SK-N-SH (cell line): Measurements from ENCODE around the gene ETV1. TPM values are rescaled to one million over a fixed set of nuclear protein-coding genes. Genes with fewer than 3 reads are reported as not detected.

Experiments
- CTCF ChIA-PET: fragments of 300-600, 350-600 bp; formaldehyde crosslinking; extraction: SDS; loops from one replicate; lab custom pipeline; 2021; lab: Yijun Ruan, JAX
- POLR2A ChIA-PET: fragments of 350-600 bp; sonication (Branson Sonifier 250); formaldehyde crosslinking; extraction: SDS; loops from one replicate; lab custom pipeline; 2020; ENCODE audit warnings: antibody characterized with exemption, inconsistent platforms; lab: Yijun Ruan, JAX
- DNase-seq: peaks from one replicate; pipeline ENCODE4 v3.0.0; 2012
- H2AFZ ChIP-seq: fragments of 200-600 bp; sonication (generic); 2 replicates; pipeline ENCODE4 v1.8.1; 2016; ENCODE audit warnings: antibody characterized with exemption, mild to moderate bottlenecking, low read depth
- H3F3A ChIP-seq: fragments of 200-600 bp; sonication (generic); replicated peaks from 2 replicates; pipeline ENCODE3; 2016; ENCODE audit warnings: antibody characterized with exemption, mild to moderate bottlenecking; ENCODE audit not compliant: insufficient read depth
- H3K27ac ChIP-seq, 2 experiments: fragments of 200-500 bp in 1 of 2; fragments of 200-600 bp in 1 of 2; sonication (Bioruptor generic) in 1 of 2; sonication (generic), shearing (Covaris generic) in 1 of 2; 2 replicates each; pipeline versions ENCODE4 v1.5.1 to v1.6.1; 2014 to 2016; ENCODE audit warnings: low read depth in 2 of 2, inconsistent platforms in 1 of 2, low read length in 1 of 2, mild to moderate bottlenecking in 1 of 2, mixed read lengths in 1 of 2
- H3K27me3 ChIP-seq: fragments of 200-600 bp; sonication (generic), shearing (Covaris generic); 2 replicates; pipeline ENCODE4 v1.6.1; 2016; ENCODE audit warnings: mixed run types; ENCODE audit not compliant: insufficient read depth
- H3K36me3 ChIP-seq, 2 experiments: fragments of 200-500 bp in 1 of 2; fragments of 200-600 bp in 1 of 2; sonication (Bioruptor generic) in 1 of 2; sonication (generic) in 1 of 2; replicated peaks in 1 of 2; 2 replicates each; pipeline versions ENCODE3 to v1.5.1; 2014 to 2016; ENCODE audit warnings: low read length in 1 of 2, mild to moderate bottlenecking in 1 of 2; ENCODE audit not compliant: insufficient read depth in 2 of 2, control insufficient read depth in 1 of 2
- H3K4me1 ChIP-seq, 2 experiments: fragments of 200-500 bp in 1 of 2; fragments of 200-600 bp in 1 of 2; sonication (Bioruptor generic) in 1 of 2; sonication (generic), shearing (Covaris generic) in 1 of 2; 2 replicates each; pipeline versions ENCODE4 v1.5.1 to v1.6.1; 2014 to 2016; ENCODE audit warnings: low read depth in 1 of 2, low read length in 1 of 2, mixed run types in 1 of 2; ENCODE audit not compliant: insufficient read depth in 2 of 2, control insufficient read depth in 1 of 2
- H3K4me2 ChIP-seq: fragments of 200-600 bp; sonication (generic), shearing (Covaris generic); 2 replicates; pipeline ENCODE4 v1.6.1; 2017; ENCODE audit warnings: mixed run types
- H3K4me3 ChIP-seq, 2 experiments: fragments of 200-500 bp in 1 of 2; fragments of 200-600 bp in 1 of 2; sonication (Bioruptor generic) in 1 of 2; sonication (generic), shearing (Covaris generic) in 1 of 2; 2 replicates each; pipeline versions ENCODE4 v1.5.1 to v1.8.1; 2014 to 2016; ENCODE audit warnings: low read depth in 2 of 2, inconsistent platforms in 1 of 2, low read length in 1 of 2, mild to moderate bottlenecking in 1 of 2, mixed read lengths in 1 of 2, moderate library complexity in 1 of 2
- H3K79me2 ChIP-seq: fragments of 200-600 bp; sonication (generic); 2 replicates; pipeline ENCODE4 v1.8.1; 2017; ENCODE audit warnings: mild to moderate bottlenecking; ENCODE audit not compliant: insufficient read depth
- H3K9ac ChIP-seq: fragments of 200-600 bp; sonication (generic); 2 replicates; pipeline ENCODE4 v1.6.1; 2017; ENCODE audit warnings: mixed run types
- H3K9me2 ChIP-seq: fragments of 200-600 bp; sonication (generic); 2 replicates; pipeline ENCODE4 v1.6.1; 2017; ENCODE audit warnings: mixed run types
- H3K9me3 ChIP-seq: fragments of 200-600 bp; sonication (generic); 2 replicates; pipeline ENCODE4 v1.6.1; 2017; ENCODE audit warnings: mixed run types, mild to moderate bottlenecking, moderate library complexity
- H4K20me1 ChIP-seq: fragments of 200-600 bp; sonication (generic); 2 replicates; pipeline ENCODE4 v1.6.1; 2017; ENCODE audit warnings: mild to moderate bottlenecking, mixed run types; ENCODE audit not compliant: insufficient read depth
- CHD2 ChIP-seq: fragments of 150-350 bp; IDR thresholded peaks from 2 replicates; pipeline ENCODE4 v1.6.1; 2018; ENCODE audit warnings: low read length; ENCODE audit not compliant: partially characterized antibody
- FOXM1 ChIP-seq: IDR thresholded peaks from 2 replicates; pipeline ENCODE4 v1.4.0; 2012; ENCODE audit warnings: low read depth, mild to moderate bottlenecking
- GABPA ChIP-seq: IDR thresholded peaks from 2 replicates; pipeline ENCODE4 v1.4.0; 2012; ENCODE audit warnings: low read depth, mild to moderate bottlenecking
- GATA2 ChIP-seq: sonication (generic); formaldehyde crosslinking; IDR thresholded peaks from 2 replicates; pipeline ENCODE4 v1.5.0; 2020; ENCODE audit warnings: mild to moderate bottlenecking, missing genetic modification reagents
- IRF3 ChIP-seq: fragments of 150-350 bp; IDR thresholded peaks from 2 replicates; pipeline ENCODE4 v1.6.1; 2016; ENCODE audit warnings: mild to moderate bottlenecking, low read depth, low read length
- JUND ChIP-seq: IDR thresholded peaks from 2 replicates; pipeline ENCODE4 v1.4.0; 2012
- MEF2A ChIP-seq: IDR thresholded peaks from 2 replicates; pipeline ENCODE4 v1.4.0; 2012; ENCODE audit warnings: low read depth, borderline replicate concordance
- MXI1 ChIP-seq: IDR thresholded peaks from 2 replicates; pipeline ENCODE4 v1.6.1; 2012; ENCODE audit warnings: mild to moderate bottlenecking, low read depth, low read length, improper control_type of control experiment
- NFIC ChIP-seq: IDR thresholded peaks from 2 replicates; pipeline ENCODE4 v1.4.0; 2012; ENCODE audit warnings: borderline replicate concordance
- NRF1 ChIP-seq: IDR thresholded peaks from 2 replicates; pipeline ENCODE4 v1.6.1; 2012; ENCODE audit warnings: low read depth, mild to moderate bottlenecking, low read length
- POLR2AphosphoS5 ChIP-seq: IDR thresholded peaks from 2 replicates; pipeline ENCODE4 v1.6.1; 2012; ENCODE audit warnings: low read depth, low read length
- RAD21 ChIP-seq: IDR thresholded peaks from 2 replicates; pipeline ENCODE4 v1.6.1; 2012; ENCODE audit warnings: mild to moderate bottlenecking, low read length
- RCOR1 ChIP-seq: fragments of 150-350 bp; IDR thresholded peaks from 2 replicates; pipeline ENCODE4 v1.6.1; 2017; ENCODE audit warnings: antibody characterized with exemption, low read length
- RFX5 ChIP-seq: IDR thresholded peaks from 2 replicates; pipeline ENCODE4 v1.6.1; 2012; ENCODE audit warnings: mild to moderate bottlenecking, improper control_type of control experiment, low read length
- RXRA ChIP-seq: IDR thresholded peaks from 2 replicates; pipeline ENCODE4 v1.4.0; 2012; ENCODE audit warnings: low read depth, mild to moderate bottlenecking, borderline replicate concordance
- SIN3A ChIP-seq: IDR thresholded peaks from 2 replicates; pipeline ENCODE4 v1.6.1; 2012; ENCODE audit warnings: low read depth, mild to moderate bottlenecking, low read length, moderate library complexity, borderline replicate concordance
- SMC3 ChIP-seq: IDR thresholded peaks from 2 replicates; pipeline ENCODE4 v1.6.1; 2012; ENCODE audit warnings: low read depth, low read length, improper control_type of control experiment
- TAF1 ChIP-seq: IDR thresholded peaks from 2 replicates; pipeline ENCODE4 v1.6.1; 2012; ENCODE audit warnings: low read depth, mild to moderate bottlenecking, low read length, moderate library complexity, borderline replicate concordance
- TCF12 ChIP-seq: IDR thresholded peaks from 2 replicates; pipeline ENCODE4 v1.4.0; 2012
- TEAD4 ChIP-seq: IDR thresholded peaks from 2 replicates; pipeline ENCODE4 v1.4.0; 2012; ENCODE audit warnings: mild to moderate bottlenecking, borderline replicate concordance; ENCODE audit not compliant: insufficient read depth
- WGBS: methylation state at CpG from one replicate; pipeline ENCODE4 v1.1.6; 2017; ENCODE audit warnings: low lambda C conversion rate; 5-methylcytosine and 5-hydroxymethylcytosine counted together
- polyA plus RNA-seq, 3 experiments: library from polyadenylated mRNA; depleted of rRNA; stranded (reverse); fragments of >200 nt; gene quantifications; 2 replicates each; pipeline ENCODE4 v1.2.3, GENCODE V29; 2012
- TF ChIP-seq, protein P1 (sequence below): IDR thresholded peaks from 2 replicates; pipeline ENCODE4 v1.4.0; 2012; ENCODE audit warnings: low read depth, borderline replicate concordance
- TF ChIP-seq, protein P2 (sequence below): IDR thresholded peaks from 2 replicates; pipeline ENCODE4; 2012
- TF ChIP-seq, protein P3 (sequence below): IDR thresholded peaks from 2 replicates; pipeline ENCODE4 v1.4.0; 2012; ENCODE audit warnings: low read depth

The ETV1 gene
- polyA plus RNA-seq, 1 of the 3 experiments (the other 2 are of a cell fraction) = 24.9 TPM

- CTCF ChIA-PET = no interaction called here
Observed at GRCh38 chr7:13851736-13852135, 137.7 kb downstream of the ETV1 start.

GRCh38 chr7:13850185-13850752 lies 139.2 kb downstream of the ETV1 start:
- Histone ChIP-seq H3K4me1 (peaks cover 17 to 26% of the 10 kb centered on the region in 2 experiments), H3K9me3 (no peaks in the 10 kb centered on the region), H3K9me2 (no peaks in the 10 kb centered on the region), H3K9ac (peak overlapping the region; percentile 9; the same call in 1 of the 2 replicates), H3K36me3 (no peaks in the 10 kb centered on the region), H3K27ac (peak overlapping the region; percentile 43 to 85; a peak in 3 of 4 replicates), H3F3A (peaks cover 29% of the 10 kb centered on the region), H3K79me2 (no peaks in the 10 kb centered on the region), H3K4me2 (peak overlapping the region; percentile 56), H2AFZ (peak overlapping the region; percentile 11; the same call in 1 of the 2 replicates), H3K4me3 (peak overlapping the region in 1 of 2 experiments; percentile 3; a peak in 1 of 4 replicates), H3K27me3 (no peaks in the 10 kb centered on the region), H4K20me1 (no peaks in the 10 kb centered on the region)
- 3% methylated on average over 2 of the region's 2 CpGs for WGBS
- CTCF ChIA-PET = interaction anchor here (0.7 to 1.1 kb wide), 3 partner anchors 10 to 1165 kb away, joined by 3 read pairs; no protein-coding TSS in a partner anchor
- POLR2A ChIA-PET = no interaction called here
- peak; percentile 25 for DNase-seq
- TF ChIP-seq IRF3 (no peak), RFX5 (no peak), RAD21 (no peak), TEAD4 (peak; percentile 92), FOXM1 (peak; percentile 89), GABPA (no peak), TAF1 (peak; percentile 66; the same call in 1 of the 2 replicates), NFIC (peak; percentile 90), SMC3 (no peak), RXRA (peak; percentile 83; the same call in 1 of the 2 replicates), GATA2 (CRISPR knock-in tag) (no peak), POLR2AphosphoS5 (peak; percentile 84; the same call in 1 of the 2 replicates), TCF12 (peak; percentile 96), RCOR1 (no peak), SIN3A (peak; percentile 60; the same call in 1 of the 2 replicates), MXI1 (no peak), MEF2A (peak; percentile 51; the same call in 1 of the 2 replicates), NRF1 (no peak), CHD2 (no peak)
- TF ChIP-seq, protein P1, sequence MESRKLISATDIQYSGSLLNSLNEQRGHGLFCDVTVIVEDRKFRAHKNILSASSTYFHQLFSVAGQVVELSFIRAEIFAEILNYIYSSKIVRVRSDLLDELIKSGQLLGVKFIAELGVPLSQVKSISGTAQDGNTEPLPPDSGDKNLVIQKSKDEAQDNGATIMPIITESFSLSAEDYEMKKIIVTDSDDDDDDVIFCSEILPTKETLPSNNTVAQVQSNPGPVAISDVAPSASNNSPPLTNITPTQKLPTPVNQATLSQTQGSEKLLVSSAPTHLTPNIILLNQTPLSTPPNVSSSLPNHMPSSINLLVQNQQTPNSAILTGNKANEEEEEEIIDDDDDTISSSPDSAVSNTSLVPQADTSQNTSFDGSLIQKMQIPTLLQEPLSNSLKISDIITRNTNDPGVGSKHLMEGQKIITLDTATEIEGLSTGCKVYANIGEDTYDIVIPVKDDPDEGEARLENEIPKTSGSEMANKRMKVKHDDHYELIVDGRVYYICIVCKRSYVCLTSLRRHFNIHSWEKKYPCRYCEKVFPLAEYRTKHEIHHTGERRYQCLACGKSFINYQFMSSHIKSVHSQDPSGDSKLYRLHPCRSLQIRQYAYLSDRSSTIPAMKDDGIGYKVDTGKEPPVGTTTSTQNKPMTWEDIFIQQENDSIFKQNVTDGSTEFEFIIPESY = 0 out of 2 replicates have a peak, but pooled peaks have one; percentile 65
- TF ChIP-seq, protein P2, sequence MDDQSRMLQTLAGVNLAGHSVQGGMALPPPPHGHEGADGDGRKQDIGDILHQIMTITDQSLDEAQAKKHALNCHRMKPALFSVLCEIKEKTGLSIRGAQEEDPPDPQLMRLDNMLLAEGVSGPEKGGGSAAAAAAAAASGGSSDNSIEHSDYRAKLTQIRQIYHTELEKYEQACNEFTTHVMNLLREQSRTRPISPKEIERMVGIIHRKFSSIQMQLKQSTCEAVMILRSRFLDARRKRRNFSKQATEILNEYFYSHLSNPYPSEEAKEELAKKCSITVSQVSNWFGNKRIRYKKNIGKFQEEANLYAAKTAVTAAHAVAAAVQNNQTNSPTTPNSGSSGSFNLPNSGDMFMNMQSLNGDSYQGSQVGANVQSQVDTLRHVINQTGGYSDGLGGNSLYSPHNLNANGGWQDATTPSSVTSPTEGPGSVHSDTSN = peak; percentile 84
- TF ChIP-seq, protein P3, sequence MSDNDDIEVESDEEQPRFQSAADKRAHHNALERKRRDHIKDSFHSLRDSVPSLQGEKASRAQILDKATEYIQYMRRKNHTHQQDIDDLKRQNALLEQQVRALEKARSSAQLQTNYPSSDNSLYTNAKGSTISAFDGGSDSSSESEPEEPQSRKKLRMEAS = peak; percentile 84

More at GRCh38 chr7:13851736-13852135, 137.7 kb downstream of the ETV1 start:
- Histone ChIP-seq H3K9me3 (no peaks in the 10 kb centered on the region), H3K36me3 (no peaks in the 10 kb centered on the region), H3K27ac (peak overlapping the region in 1 of 2 experiments; percentile 85; a peak in 2 of 4 replicates), H4K20me1 (no peaks in the 10 kb centered on the region), H3K9ac (no peak overlapping the region), H3K9me2 (no peaks in the 10 kb centered on the region), H3K4me3 (no peak overlapping the region), H3F3A (peaks cover 29% of the 10 kb centered on the region), H2AFZ (no peak overlapping the region), H3K4me1 (peaks cover 17 to 26% of the 10 kb centered on the region in 2 experiments), H3K79me2 (no peaks in the 10 kb centered on the region), H3K4me2 (no peak overlapping the region; the same call in 1 of the 2 replicates), H3K27me3 (no peaks in the 10 kb centered on the region)
- POLR2A ChIA-PET = no interaction called here
- peak; percentile 33 for DNase-seq
- TF ChIP-seq RAD21 = no peak
- no peak for TF ChIP-seq NFIC
- TF ChIP-seq JUND = no peak
- WGBS = 88% methylated on average over 4 of the region's 4 CpGs
